ENCODE measurements around the gene ROCK2.

Gene ROCK2

GRCh38 chr2:11286323-11286722 is 58.1 kb downstream of the ROCK2 start:
- H3K4me3 ChIP-seq (ENCODE audit: low read depth, low read length): no peak overlapping the region
- TF ChIP-seq CTCF (IDR thresholded peaks at IDR 0.05; ENCODE audit: low read depth, low read length): no peak
- in situ Hi-C loops (cut with HindIII; ENCODE audit: low sequenced_read_pairs): no loop called here
- no peak for DNase-seq (ENCODE audit: low read depth, low spot score)

GRCh38 chr2:11285499-11285898 is 58.9 kb downstream of the ROCK2 start:
- no peak for TF ChIP-seq CTCF (IDR thresholded peaks at IDR 0.05; ENCODE audit: low read depth, low read length)
- no peak for DNase-seq (ENCODE audit: low read depth, low spot score)
- in situ Hi-C loops (cut with HindIII; ENCODE audit: low sequenced_read_pairs): no loop called here
- no peak overlapping the region for H3K4me3 ChIP-seq (ENCODE audit: low read depth, low read length)

GRCh38 chr2:11281186-11281585 is 63.2 kb downstream of the ROCK2 start:
- DNase-seq (ENCODE audit: low read depth, low spot score): no peak
- no peak for TF ChIP-seq CTCF (IDR thresholded peaks at IDR 0.05; ENCODE audit: low read depth, low read length)
- no peak overlapping the region for H3K4me3 ChIP-seq (ENCODE audit: low read depth, low read length)
- in situ Hi-C loops (cut with HindIII; ENCODE audit: low sequenced_read_pairs): no loop called here

- no peak for DNase-seq (ENCODE audit: low read depth, low spot score)
- no peak for TF ChIP-seq CTCF (IDR thresholded peaks at IDR 0.05; ENCODE audit: low read depth, low read length)
- in situ Hi-C loops (cut with HindIII; ENCODE audit: low sequenced_read_pairs): no loop called here
- no peak overlapping the region for H3K4me3 ChIP-seq (ENCODE audit: low read depth, low read length)
Measured at GRCh38 chr2:11280713-11281112, 63.7 kb downstream of the ROCK2 start.

GRCh38 chr2:11279398-11279797 is 65.0 kb downstream of the ROCK2 start:
- in situ Hi-C loops (cut with HindIII; ENCODE audit: low sequenced_read_pairs): no loop called here
- TF ChIP-seq CTCF (IDR thresholded peaks at IDR 0.05; ENCODE audit: low read depth, low read length): no peak
- no peak overlapping the region for H3K4me3 ChIP-seq (ENCODE audit: low read depth, low read length)
- DNase-seq (ENCODE audit: low read depth, low spot score): no peak

- TF ChIP-seq CTCF (IDR thresholded peaks at IDR 0.05; ENCODE audit: low read depth, low read length): no peak
- DNase-seq (ENCODE audit: low read depth, low spot score): no peak
- H3K4me3 ChIP-seq (ENCODE audit: low read depth, low read length): no peak overlapping the region
- in situ Hi-C loops (cut with HindIII; ENCODE audit: low sequenced_read_pairs): no loop called here
Measured at GRCh38 chr2:11278219-11278618, 66.2 kb downstream of the ROCK2 start.

GRCh38 chr2:11275910-11276309 is 68.5 kb downstream of the ROCK2 start:
- DNase-seq (ENCODE audit: low read depth, low spot score): no peak
- no peak overlapping the region for H3K4me3 ChIP-seq (ENCODE audit: low read depth, low read length)
- in situ Hi-C loops (cut with HindIII; ENCODE audit: low sequenced_read_pairs): no loop called here
- TF ChIP-seq CTCF (IDR thresholded peaks at IDR 0.05; ENCODE audit: low read depth, low read length): no peak

Data from astrocyte of the spinal cord (primary cell).